SK-N-SH (cell line): ENCODE results near the gene RAPGEF1.

Experiments
- CHD2 ChIP-seq: fragments of 150-350 bp; IDR thresholded peaks from 2 replicates; pipeline ENCODE4 v1.6.1; 2018; ENCODE audit warnings: low read length; ENCODE audit not compliant: partially characterized antibody
- CTCF ChIP-seq: fragments of 200-600 bp; sonication (generic); IDR thresholded peaks from 2 replicates; pipeline ENCODE4 v1.6.1; 2017; ENCODE audit warnings: antibody characterized with exemption, mild to moderate bottlenecking, moderate library complexity
- RFX5 ChIP-seq: IDR thresholded peaks from 2 replicates; pipeline ENCODE4 v1.6.1; 2012; ENCODE audit warnings: mild to moderate bottlenecking, improper control_type of control experiment, low read length
- SMC3 ChIP-seq: IDR thresholded peaks from 2 replicates; pipeline ENCODE4 v1.6.1; 2012; ENCODE audit warnings: low read depth, low read length, improper control_type of control experiment
- USF2 ChIP-seq: fragments of 150-350 bp; IDR thresholded peaks from 2 replicates; pipeline ENCODE4 v1.6.1; 2017; ENCODE audit warnings: antibody characterized with exemption, low read length, low read depth, borderline replicate concordance

- TF ChIP-seq CTCF = no peak
- no peak for TF ChIP-seq RFX5
- TF ChIP-seq USF2 = no peak
- no peak for TF ChIP-seq CHD2
- TF ChIP-seq SMC3 = no peak
Observed at GRCh38 chr9:131591845-131592208, 148.0 kb downstream of the RAPGEF1 start.
